SK-N-MC (cell line): ENCODE measurements around the gene HLA-A.

ENCODE experiments used
- EZH2 ChIP-seq: fragments of 200-600 bp; sonication (generic); IDR thresholded peaks from one replicate; pipeline ENCODE4 v1.6.1; 2017; ENCODE audit warnings: antibody characterized with exemption
- FOXP2 ChIP-seq: optimal IDR thresholded peaks from 2 replicates; pipeline ENCODE3; 2011; ENCODE audit warnings: mild to moderate bottlenecking, moderate library complexity; ENCODE audit not compliant: insufficient read depth; ENCODE audit errors: extremely low read length, control extremely low read depth
- POLR2AphosphoS5 ChIP-seq: IDR thresholded peaks from 2 replicates; pipeline ENCODE4 v1.6.1; 2012; ENCODE audit warnings: mild to moderate bottlenecking, low read depth, low read length, borderline replicate concordance

- TF ChIP-seq POLR2AphosphoS5 (no peak), EZH2 (no peak), FOXP2 (no peak)
Measured at GRCh38 chr6:29984232-29984631, 41.9 kb downstream of the HLA-A start.
